HG03521 (cell line): Measurements from ENCODE around the gene LYPD5.
"Not testable (repeated sequence)": the region's sequence is repeated elsewhere in the genome, so short reads cannot be mapped to it uniquely, and the experiment has no call there.

ENCODE experiments used
- ATAC-seq: cut with Tn5 transposase; IDR thresholded peaks from one replicate; pipeline ENCODE4 v1.9.1; 2021; ENCODE audit warnings: mild to moderate bottlenecking, moderate library complexity; ENCODE audit not compliant: unreplicated experiment

LYPD5 gene

DNA sequence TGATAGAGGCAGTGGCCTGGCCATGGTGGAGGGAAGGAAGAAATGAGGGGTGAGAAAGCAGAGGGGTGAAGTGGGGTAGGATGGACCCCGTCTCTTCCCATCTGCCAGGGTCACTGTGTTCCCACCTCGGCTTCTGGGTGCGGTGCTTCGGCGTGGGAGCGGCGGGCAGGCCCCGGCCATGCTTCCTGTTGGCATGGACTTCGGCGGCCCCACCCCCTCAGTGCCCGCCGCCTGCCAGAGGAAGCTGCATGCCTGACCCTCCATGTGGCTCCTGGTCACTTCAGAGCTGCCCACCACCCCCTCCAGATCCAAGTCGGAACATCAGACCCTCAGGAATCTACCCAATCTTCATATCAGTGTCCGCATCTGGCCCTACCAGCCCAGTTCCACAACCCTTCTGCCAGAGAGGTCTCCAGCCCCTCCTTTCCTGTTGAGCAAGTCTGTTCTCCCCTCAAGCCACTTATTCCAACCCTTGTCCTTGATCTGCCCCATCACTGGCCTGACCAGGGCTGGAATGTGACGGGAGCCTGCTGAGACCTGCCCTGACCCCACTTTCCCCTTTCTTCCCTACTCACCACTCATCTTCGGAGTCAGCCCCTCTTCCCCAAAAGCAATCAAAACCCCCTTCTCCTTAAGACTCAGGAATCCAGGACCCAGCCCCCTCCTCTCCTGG is 23.0 kb downstream of the LYPD5 start:
- ATAC-seq: no peak

DNA sequence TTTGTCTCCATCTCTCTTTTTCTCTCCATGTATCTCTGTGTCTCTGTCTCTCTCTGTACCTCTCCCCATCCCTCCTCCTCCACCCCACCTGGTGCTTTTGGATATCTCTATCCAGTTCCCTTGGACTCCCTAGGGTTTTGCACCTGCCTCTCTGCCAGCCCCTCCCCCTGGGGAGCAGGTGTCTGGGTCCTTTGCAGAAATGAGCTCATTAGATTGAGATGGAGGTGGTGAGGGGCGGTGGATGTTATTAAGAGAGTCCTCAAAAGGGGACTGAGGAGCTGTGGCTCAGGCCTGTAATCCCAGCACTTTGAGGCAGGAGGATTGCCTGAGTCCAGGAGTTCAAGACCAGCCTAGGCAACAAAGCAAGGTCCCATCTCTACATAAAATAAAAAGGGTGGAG is 23.6 kb downstream of the LYPD5 start:
- no peak for ATAC-seq

DNA sequence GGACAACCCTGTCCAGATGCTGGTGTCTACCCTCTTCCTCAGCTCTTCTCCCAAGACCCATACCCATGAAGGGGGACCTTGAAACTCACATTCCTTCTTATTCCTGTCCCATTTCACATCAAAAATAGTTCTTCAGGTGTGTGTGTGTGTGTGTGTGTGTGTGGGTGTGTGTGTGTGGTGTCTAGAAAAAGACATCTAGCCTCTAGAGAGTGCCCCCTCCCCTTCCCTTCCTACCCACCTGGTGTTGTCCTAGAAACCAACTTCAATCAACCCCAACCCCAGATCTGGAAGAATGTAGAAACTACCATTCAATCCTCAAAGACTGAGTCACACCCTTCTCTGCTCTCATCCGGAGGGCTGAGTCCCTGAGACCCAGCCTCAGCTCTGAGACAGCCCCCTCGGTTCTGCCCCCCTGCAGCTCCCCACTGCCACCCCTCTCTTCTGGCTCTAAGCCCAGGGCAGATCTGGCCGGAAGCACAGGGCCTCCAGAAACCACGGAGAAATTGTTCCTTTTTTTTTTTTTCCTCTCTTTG is 25.0 kb downstream of the LYPD5 start:
- ATAC-seq: no peak

DNA sequence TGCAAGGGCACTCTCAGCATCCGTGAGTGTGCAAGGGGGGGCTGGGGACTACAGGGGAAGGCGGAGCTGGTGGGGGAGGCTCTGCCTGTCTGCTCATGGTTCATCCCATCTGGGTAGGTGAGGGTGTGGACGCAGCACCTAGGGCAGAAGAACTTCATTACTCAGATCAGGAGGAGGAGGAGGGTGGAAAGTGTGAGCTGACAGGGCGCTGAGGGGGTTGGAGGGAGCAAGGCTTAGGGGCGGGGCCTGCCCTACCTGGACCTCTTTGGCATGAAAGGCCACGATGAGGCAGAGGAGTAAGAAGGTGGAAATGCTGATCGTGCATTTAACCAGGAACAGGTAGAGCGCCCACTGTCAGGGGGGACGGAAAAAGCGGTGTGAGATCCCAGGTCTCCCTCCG is 26.0 kb downstream of the LYPD5 start:
- no peak for ATAC-seq

DNA sequence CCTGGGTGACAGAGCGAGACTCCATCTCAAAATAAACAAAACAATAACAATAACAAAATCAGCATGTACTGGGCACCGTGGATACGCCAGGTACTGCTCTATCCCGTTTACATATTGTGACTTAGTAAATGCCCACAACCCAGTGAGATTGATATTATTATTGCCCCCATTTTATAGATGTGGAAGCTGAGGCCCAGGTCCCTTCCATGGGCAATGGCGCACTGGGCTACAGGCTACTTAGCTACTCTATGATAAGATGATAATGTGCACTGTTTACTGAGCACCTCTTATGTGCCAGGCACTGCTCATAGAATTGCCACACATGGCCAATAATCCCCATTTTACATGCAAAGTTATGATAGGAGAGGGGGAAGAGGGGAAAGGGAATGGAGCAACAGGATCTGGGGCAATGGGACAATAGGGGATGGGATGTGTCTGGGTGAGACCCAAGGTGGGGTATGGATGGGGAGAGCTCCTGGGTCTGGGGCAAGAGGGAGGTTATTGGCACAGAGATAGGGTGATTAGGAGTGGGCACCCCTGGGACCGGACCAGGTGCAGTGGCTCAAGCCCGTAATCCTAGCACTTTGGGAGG is 26.9 kb downstream of the LYPD5 start:
- ATAC-seq: no peak

DNA sequence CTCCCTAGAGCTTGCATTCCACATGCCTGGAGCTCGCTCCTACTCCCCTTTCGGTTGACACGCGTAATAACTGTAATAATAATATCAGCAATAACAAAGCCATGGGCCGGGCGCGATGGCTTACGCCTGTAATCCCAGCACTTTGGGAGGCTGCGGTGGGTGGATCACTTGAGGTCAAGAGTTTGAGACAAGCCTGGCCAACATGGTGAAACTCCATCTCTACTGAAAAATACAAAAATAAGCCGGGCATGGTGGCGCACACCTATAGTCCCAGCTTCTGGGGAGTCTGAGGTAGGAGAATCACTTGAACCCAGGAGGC is 27.3 kb downstream of the LYPD5 start:
- ATAC-seq: not testable (repeated sequence)

DNA sequence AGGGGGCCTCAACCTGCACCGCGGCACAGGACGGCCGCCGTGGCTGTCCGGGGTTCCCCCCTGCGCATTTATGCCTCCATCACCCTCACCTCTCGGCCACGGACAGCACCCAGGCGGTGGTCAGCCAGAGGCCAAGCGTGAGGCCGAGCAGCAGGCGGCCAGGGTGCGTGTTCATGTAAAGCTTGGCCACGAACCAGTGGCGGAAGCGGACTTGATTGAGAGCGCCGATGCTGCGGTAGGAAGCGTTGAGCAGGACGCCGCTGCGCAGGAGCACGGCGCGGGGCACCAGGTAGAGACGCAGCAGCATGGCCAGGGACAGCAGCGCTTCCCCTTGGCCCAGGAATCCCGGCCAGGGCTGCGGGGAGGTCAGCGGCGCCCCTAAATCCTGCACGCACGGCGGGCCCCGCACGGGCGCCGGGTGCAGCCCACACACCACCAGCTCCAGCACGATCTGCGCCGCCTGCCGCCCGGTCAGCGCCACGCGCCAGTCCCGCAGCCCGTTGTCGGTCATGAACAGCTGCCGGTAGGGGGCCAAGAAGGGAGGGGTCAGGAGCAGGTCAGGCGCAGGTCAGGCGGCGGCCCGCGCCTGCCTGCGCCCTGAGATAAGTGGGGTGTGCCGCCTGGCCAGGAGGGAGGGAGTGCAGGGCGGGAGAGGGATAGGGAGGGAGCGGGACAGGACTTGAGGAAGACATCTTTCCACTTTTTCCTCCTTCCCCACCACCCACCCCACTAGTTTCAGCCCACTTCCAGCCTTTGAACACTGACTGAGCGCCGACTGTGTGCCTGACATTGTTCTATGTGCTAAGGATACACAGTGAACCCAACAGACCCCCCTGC is 27.9 kb downstream of the LYPD5 start:
- ATAC-seq: no peak

DNA sequence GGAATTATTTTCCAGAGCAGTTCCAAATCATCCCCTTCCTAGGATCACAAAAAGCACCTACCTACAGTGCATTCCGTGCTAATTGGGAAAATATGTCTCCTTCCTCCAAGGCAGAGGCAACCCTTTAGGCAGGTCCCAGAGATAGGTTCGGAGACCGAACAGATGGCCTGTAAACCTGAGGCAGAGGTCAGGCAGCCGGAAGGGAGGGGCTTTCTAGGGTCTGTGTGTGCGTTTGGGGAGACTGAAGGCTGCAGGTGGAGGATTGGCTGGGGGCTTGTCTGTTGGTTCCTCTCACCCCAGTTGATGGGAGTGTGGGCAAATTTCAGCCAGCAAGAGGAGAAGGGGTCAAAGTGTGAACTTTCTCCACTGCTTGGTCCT is 28.5 kb downstream of the LYPD5 start:
- ATAC-seq: no peak

DNA sequence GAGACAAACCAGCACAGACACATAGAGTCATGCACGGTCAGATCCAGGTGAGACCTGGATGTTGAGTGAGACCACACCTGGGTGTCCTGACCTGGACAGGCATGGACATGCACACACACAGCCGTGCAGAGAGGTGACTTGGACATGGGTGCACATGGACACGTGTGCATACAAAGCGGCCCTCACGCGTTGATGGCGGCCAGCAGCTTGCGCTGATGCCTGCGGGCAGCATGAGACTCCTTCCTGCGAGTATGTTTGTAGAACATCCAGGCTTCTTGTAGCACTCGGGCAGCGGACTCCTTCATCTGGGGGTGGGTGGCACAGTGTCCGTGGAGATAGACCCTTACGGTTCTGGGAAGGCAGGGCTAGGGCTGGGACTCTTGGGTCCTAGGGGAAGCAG is 33.0 kb downstream of the LYPD5 start:
- no peak for ATAC-seq

DNA sequence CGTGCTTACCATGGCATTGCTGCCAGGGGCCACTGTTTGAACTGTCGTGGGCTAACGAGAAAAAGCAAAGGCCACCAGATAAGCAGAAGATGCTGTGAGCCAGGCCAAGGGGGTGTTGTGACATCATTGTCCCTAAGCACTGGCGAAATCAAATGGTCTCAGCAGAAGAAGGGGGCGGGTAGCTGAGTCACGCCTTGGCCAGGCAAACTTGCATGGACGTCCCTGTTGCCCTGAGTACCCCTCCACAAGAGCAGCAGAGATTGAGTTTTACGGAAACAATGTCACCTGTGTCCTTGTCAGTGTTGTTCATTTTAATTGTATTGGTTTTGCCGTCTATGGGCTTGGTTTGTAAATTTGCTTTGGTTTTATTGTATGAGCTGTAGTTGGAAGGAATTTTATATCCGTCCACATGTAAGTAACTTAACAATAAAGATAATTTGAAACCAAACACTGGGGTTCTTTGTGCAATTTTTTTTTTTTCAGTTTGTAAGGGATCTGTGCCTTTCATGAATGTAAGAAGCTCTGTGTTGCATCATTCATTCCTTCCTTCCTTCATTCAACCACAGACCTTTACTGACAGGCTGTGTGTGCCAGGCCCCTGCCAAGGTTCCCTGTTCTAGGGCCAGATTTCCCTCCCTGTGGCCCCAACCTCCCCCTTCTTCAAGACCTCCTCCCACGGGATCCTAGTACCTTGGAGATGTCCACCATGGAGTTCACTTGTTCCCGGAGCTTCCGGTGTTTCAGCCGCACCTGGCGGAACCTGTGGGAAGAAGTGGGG is 33.8 kb downstream of the LYPD5 start:
- no peak for ATAC-seq

DNA sequence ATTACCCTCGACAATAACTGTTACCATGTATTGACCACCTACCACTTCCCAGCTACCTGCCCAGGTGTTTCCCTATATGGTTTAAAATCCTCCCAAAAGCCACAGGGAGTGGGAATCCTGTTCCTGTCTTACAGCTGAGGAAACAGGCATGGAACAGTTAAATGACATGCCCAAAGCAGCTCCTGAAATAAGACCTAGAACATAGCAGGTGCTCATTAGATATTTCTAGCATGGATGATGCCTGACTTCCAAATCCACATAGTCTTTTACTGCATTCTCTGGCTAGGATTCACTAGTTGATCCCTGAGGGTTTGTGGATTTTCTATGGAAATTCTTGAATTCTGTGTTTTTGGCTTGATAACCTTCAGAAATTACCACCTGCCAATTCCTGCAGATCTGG is 34.4 kb downstream of the LYPD5 start:
- no peak for ATAC-seq

DNA sequence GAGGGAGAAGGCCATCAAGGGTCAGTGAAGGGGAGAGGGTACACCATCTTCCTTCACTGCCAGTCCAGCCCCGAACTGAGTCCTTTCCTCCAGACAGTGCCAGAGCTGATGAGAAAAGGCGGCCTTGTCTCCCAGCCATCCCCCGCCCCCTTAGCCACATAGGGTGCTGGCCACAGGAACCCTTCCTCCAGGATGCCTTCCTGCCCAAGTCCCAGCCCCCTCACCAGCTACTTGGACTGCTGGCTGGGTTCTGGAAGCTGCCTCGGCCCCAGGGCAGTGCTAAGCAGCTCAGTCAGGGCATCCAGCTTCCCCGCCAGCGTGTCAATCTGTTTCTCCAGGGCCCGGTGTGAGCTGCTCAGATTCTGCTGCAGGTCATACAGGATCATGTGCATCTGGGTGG is 34.9 kb downstream of the LYPD5 start:
- no peak for ATAC-seq

DNA sequence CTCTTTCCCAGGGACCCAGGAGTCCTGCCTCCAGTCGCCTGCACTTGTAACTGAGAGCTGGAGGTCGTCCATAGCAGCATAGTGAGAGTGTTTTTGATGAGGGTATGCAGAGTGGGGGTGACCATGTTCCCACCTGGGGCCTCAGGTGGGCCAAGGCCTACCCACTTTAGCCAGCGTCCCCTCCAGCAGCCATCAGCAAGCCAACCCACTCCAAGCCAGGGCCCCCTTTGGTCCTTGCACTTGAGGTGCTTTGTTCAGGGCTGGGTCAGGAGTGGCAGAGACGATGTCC is 35.5 kb downstream of the LYPD5 start:
- no peak for ATAC-seq

DNA sequence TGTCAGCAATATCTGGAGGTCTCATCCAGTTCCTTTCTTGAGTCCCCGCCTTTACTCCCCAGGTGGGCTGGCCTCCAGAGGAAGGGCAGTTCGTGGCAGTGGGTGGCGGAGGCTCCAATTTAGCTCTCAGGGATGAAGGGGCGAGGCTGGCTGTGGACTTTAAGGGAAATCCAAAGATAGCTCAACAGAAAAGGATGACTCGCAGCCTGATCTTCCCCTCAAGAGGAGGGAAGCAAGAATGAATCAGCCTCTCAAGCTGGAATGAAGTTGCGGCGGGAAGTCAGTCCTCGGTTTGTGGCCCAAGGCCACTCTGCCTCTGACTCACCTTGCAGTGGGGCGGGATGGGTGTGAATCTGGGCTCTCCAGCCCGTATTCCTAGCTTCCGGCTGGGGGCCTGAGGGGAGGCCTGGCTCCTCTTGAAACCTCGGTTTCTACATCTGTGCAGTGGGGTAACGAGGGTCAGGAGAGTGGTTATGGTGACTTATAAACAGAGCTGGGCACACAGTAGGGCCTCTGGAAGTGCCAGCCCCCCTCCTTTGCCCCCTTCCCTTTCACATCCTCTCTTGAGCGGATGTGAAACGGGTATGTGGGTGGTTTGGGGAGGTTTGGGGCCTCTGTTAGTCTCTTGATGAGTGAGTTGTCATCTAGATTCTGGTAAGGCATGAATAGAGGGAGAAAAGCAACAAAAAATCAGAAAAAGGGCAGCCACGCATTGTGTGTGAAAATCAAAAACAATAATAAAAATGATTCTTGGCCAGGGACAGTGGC is 37.0 kb downstream of the LYPD5 start:
- peak; percentile 59 for ATAC-seq

DNA sequence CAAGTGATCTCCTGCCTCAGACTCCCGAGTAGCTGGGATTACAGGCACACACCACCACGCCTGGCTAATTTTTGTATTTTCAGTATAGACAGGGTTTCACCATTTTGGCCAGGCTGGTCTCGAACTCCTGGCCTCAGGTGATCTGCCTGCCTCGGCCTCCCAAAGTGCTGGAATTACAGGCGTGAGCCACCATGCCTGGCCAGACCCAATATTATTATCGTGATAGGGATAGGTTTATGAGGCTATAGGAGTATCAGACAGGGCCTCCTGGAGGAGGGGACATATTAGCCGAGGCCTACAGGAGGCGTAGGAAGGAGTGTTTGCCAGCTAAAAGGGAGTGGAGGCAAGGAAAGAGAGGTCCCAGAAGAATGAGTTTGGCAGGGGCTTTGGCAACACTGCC is 37.6 kb downstream of the LYPD5 start:
- ATAC-seq: not testable (repeated sequence)

DNA sequence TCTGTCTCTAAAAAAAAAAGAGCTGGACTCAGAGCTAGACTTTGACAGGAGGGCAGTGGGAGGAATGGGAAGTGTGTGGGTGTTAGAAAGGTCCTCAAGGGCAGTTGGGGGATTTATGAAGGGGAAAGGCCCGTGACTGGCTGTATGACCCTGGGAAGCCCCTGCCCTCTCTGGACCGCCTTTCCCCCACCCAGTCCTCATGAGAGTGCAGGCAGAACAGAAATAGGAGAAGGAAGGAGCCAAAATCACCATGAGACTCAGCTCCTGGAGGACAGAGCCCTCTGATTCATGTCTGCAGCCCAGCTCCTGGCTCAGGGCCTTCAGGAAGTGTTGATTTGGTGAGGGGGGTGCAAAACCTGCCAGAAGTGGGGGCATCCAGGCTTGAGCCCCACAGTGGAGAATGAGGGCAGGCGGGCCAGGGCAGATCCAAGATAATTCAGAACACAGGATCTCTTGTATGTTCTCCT is 38.7 kb downstream of the LYPD5 start:
- ATAC-seq: no peak

DNA sequence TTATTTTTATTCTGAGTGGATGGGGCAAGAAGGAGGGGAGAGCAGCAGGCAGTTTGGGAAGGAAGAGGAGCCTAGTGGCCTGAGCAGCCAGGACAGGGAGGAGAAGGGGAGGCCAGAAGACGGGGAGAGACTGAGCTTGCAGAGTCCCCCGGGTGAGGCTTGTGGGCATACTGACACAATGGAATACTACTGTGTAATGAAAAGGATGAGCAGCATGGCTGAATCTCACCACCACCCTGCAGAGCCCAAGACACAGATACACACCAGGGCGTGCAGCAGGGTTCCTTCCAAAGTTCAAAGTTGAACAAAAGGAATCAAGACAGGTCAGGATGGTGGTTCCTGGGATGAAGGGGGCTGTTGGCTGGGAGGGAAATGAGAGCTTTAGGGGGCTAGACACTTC is 39.4 kb downstream of the LYPD5 start:
- ATAC-seq: no peak

DNA sequence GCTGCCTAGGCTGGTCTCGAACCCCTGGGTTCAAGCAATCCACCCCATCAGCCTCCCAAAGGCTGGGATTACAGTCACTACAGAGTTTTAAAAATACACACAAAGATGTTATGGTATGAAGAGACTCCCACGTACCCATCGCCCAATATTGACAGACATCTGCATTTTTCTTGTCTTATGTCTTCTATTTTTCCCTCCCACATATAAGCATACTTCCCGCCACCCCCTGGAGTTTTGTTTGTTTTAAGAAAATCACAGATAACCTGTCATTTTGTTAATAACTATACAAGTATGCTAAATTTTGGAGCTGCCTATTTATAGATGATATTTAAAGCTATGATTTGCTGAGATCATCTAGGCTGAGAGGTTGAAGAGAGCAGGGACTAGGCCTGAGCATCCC is 41.3 kb downstream of the LYPD5 start:
- no peak for ATAC-seq

DNA sequence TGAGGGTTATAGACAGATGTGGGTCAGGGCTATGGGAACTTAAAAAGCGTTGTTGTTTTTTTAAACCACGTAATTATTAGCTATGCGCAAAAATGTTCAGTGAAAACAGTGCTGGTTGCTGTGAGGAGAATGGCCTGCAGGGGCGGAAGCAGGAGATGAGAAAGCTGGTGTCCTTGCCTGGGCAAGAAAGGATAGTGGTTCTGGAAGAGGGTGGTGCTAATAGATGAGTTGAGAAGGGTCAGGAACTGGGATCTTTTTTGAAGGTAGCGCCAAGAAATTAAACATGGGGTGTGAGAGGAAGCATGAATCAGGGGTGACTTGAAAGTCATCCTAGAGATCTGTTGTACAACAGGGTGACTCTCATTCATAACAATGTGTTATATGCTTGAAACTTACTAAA is 42.7 kb downstream of the LYPD5 start:
- no peak for ATAC-seq

DNA sequence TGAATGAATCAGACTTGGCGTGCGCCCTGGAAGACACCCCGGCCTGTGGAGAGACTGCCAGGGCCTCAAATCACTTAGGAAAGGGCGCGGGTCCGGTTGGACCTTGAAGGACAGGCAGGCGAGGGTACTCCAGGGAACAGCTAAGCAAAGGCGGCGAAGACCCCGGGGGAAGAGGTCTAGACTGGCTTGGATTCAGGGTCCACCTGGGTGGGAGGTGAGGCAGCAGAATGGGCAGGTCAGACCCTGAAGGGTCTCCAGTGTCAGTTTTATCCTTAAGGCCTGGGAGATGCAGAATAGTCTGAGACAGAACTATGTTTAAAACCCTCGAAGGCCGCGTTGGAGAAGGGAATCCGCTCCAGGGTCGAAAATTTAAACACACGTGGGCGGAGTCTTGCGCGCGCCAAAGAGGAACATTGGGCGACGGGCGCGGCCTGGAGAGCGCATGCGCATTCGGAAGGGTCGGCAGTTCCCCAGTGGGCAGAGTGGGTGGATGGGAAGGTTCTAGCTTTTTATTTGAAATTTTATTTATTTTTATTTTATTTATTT is 46.9 kb downstream of the LYPD5 start:
- peak; percentile 23 for ATAC-seq
